ENCODE measurements around the gene DDX17. TPM values are rescaled to one million over a fixed set of nuclear protein-coding genes. Genes with fewer than 3 reads are reported as not detected.

DDX17 gene
- total RNA-seq, 1 donor from 2014 or later = 492 TPM

DNA sequence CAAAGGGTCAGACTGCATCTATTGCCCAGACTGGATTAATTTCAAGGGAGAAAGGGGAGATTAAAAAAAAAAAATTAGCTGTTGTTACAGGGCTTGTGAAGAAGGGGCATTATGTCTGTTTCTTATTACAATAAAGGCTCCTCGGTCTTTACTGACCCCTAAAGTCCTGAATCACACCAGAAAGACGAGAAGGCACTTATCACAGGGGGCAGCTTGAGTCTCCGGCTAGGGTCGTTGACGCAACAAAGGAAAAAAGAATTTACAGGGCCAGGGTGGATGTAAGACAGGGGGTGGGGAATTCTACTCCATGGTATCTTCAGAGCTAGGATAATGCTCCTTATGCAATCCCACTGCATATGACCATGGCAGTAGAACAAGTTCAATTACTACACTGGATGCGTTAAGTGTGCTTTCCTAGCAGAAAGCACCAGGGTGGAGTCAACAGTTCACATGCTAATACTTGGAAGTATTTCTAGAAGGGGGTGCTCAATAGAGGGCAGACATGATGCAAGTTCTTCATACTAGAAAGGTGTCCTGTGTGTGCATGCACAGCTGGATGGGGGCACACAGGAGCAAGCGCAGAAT, 16.5 kb downstream of the DDX17 start:
- Mint-ChIP-seq H3K9me3 (ENCODE audit: unreplicated experiment) (no peaks in the 10 kb centered on the region), H3K4me3 (ENCODE audit: unreplicated experiment) (peak overlapping the region; percentile 51), H3K27me3 (ENCODE audit: unreplicated experiment) (peaks cover 3% of the 10 kb centered on the region), H3K36me3 (ENCODE audit: low read depth, unreplicated experiment) (peaks cover 51% of the 10 kb centered on the region), H3K4me1 (ENCODE audit: unreplicated experiment) (peaks cover 7% of the 10 kb centered on the region), H3K27ac (ENCODE audit: unreplicated experiment) (peak overlapping the region; percentile 19)
- TF ChIP-seq CTCF (IDR thresholded peaks at IDR 0.05; ENCODE audit: unreplicated experiment) = no peak
- DNase-seq (ENCODE audit: low spot score) = no peak

DNA sequence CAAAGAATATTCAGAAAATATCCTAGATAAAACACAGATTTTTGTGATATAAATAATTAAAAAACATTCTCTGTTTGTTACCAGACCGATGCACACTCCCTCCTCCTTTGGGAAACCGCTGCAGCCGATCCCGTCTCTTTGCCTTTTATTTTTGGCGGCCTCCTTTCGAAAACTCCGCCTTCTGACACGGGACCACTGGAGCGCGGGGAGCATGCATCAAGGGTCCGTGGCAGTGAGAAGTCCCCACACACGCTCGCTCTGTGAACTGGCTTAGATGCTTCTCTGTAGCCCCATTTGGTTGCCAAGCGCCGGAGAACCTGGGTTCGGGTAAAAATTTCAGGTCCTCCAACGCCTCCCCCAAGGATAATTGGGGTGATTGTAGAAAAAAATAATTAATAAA, 17.0 kb downstream of the DDX17 start:
- Mint-ChIP-seq H3K27me3 (ENCODE audit: unreplicated experiment) (peaks cover 4% of the 10 kb centered on the region), H3K9me3 (ENCODE audit: unreplicated experiment) (no peaks in the 10 kb centered on the region), H3K36me3 (ENCODE audit: low read depth, unreplicated experiment) (peaks cover 52% of the 10 kb centered on the region), H3K4me3 (ENCODE audit: unreplicated experiment) (no peak overlapping the region), H3K4me1 (ENCODE audit: unreplicated experiment) (peaks cover 7% of the 10 kb centered on the region), H3K27ac (ENCODE audit: unreplicated experiment) (no peak overlapping the region)
- no peak for TF ChIP-seq CTCF (IDR thresholded peaks at IDR 0.05; ENCODE audit: unreplicated experiment)
- no peak for DNase-seq (ENCODE audit: low spot score)

DNA sequence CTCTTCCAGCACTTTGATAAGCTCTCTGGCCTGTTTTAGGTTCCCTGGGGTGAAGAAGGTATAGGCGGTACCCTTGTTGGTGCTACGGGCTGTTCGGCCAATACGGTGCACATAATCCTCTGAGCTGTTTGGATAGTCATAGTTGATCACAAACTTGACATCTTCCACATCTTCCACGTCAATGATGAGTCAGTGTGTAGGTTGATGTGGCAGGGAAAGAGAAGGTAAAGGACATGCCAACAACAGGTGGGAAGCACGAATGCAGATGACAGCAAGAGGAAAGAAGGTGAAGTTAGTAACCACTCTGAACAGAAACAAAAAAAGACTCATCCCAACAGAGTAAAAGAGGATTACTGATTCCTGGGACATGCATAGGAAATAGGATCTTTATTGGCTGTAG, 18.2 kb downstream of the DDX17 start:
- peaks cover 53% of the 10 kb centered on the region for H3K36me3 Mint-ChIP-seq (ENCODE audit: low read depth, unreplicated experiment)
- H3K4me1 Mint-ChIP-seq (ENCODE audit: unreplicated experiment) = peaks cover 7% of the 10 kb centered on the region
- peak overlapping the region; percentile 27 for H3K4me3 Mint-ChIP-seq (ENCODE audit: unreplicated experiment)
- DNase-seq (ENCODE audit: low spot score) = no peak
- H3K27ac Mint-ChIP-seq (ENCODE audit: unreplicated experiment) = no peak overlapping the region
- peaks cover 4% of the 10 kb centered on the region for H3K27me3 Mint-ChIP-seq (ENCODE audit: unreplicated experiment)
- no peak for TF ChIP-seq CTCF (IDR thresholded peaks at IDR 0.05; ENCODE audit: unreplicated experiment)
- H3K9me3 Mint-ChIP-seq (ENCODE audit: unreplicated experiment) = no peaks in the 10 kb centered on the region

- no peak for TF ChIP-seq CTCF (IDR thresholded peaks at IDR 0.05; ENCODE audit: unreplicated experiment)
- Mint-ChIP-seq H3K4me1 (ENCODE audit: unreplicated experiment) (peaks cover 6% of the 10 kb centered on the region), H3K27ac (ENCODE audit: unreplicated experiment) (no peak overlapping the region), H3K27me3 (ENCODE audit: unreplicated experiment) (peaks cover 4% of the 10 kb centered on the region), H3K9me3 (ENCODE audit: unreplicated experiment) (no peaks in the 10 kb centered on the region), H3K4me3 (ENCODE audit: unreplicated experiment) (no peak overlapping the region), H3K36me3 (ENCODE audit: low read depth, unreplicated experiment) (peaks cover 58% of the 10 kb centered on the region)
- no peak for DNase-seq (ENCODE audit: low spot score)
These were observed 20.3 kb downstream of the DDX17 start for GRCh38 chr22:38485783-38486182.

GRCh38 chr22:38484244-38484643, 21.9 kb downstream of the DDX17 start:
- no peak for DNase-seq (ENCODE audit: low spot score)
- H3K27me3 Mint-ChIP-seq (ENCODE audit: unreplicated experiment) = peaks cover 4% of the 10 kb centered on the region
- H3K36me3 Mint-ChIP-seq (ENCODE audit: low read depth, unreplicated experiment) = peaks cover 46% of the 10 kb centered on the region
- no peak for TF ChIP-seq CTCF (IDR thresholded peaks at IDR 0.05; ENCODE audit: unreplicated experiment)
- peaks cover 3% of the 10 kb centered on the region for H3K4me1 Mint-ChIP-seq (ENCODE audit: unreplicated experiment)
- H3K27ac Mint-ChIP-seq (ENCODE audit: unreplicated experiment) = no peak overlapping the region
- H3K9me3 Mint-ChIP-seq (ENCODE audit: unreplicated experiment) = no peaks in the 10 kb centered on the region
- peak overlapping the region; percentile 33 for H3K4me3 Mint-ChIP-seq (ENCODE audit: unreplicated experiment)

Data from endothelial cell (in vitro differentiated cells).